ENCODE measurements around the gene CRMP1.

CRMP1 gene

GRCh38 chr4:5870701-5871100 lies 22.2 kb downstream of the CRMP1 start:
- Histone ChIP-seq H2AFZ (ENCODE audit: low read length) (no peak overlapping the region), H3K9me3 (ENCODE audit: insufficient read depth, low read depth, low read length) (no peaks in the 10 kb centered on the region), H3K79me2 (ENCODE audit: insufficient read depth, low read length) (no peaks in the 10 kb centered on the region), H3K4me3 (ENCODE audit: low read length, poor library complexity, severe bottlenecking) (no peak overlapping the region), H3K4me2 (ENCODE audit: low read depth, low read length, poor library complexity, severe bottlenecking) (no peak overlapping the region), H3K9ac (ENCODE audit: low read depth, low read length, poor library complexity, severe bottlenecking) (no peak overlapping the region), H3F3A (ENCODE audit: low read depth) (no peaks in the 10 kb centered on the region), H3K27me3 (ENCODE audit: insufficient read depth, low read length, poor library complexity, severe bottlenecking) (no peaks in the 10 kb centered on the region), H3K9me2 (replicated peaks; ENCODE audit: low read depth, low read length) (no peaks in the 10 kb centered on the region), H4K20me1 (ENCODE audit: insufficient read depth, low read length, poor library complexity, severe bottlenecking) (no peaks in the 10 kb centered on the region), H3K4me1 (ENCODE audit: insufficient read depth, low read length, poor library complexity, severe bottlenecking) (peaks cover 16% of the 10 kb centered on the region), H3K36me3 (ENCODE audit: insufficient read depth, low read length) (no peaks in the 10 kb centered on the region)
- no peak for TF ChIP-seq CTCF (conservative IDR thresholded peaks at IDR 0.05; ENCODE audit: low read length)
- no peak for TF ChIP-seq EZH2phosphoT487 (IDR thresholded peaks at IDR 0.05; ENCODE audit: borderline replicate concordance)

- H3K9me2 ChIP-seq (replicated peaks; ENCODE audit: low read depth, low read length), result no peaks in the 10 kb centered on the region
- H4K20me1 ChIP-seq (ENCODE audit: insufficient read depth, low read length, poor library complexity, severe bottlenecking), result no peaks in the 10 kb centered on the region
- no peak overlapping the region for H2AFZ ChIP-seq (ENCODE audit: low read length)
- H3K4me2 ChIP-seq (ENCODE audit: low read depth, low read length, poor library complexity, severe bottlenecking), result no peak overlapping the region
- H3K4me1 ChIP-seq (ENCODE audit: insufficient read depth, low read length, poor library complexity, severe bottlenecking), result peaks cover 23% of the 10 kb centered on the region
- H3K9ac ChIP-seq (ENCODE audit: low read depth, low read length, poor library complexity, severe bottlenecking), result no peak overlapping the region
- H3K9me3 ChIP-seq (ENCODE audit: insufficient read depth, low read depth, low read length), result no peaks in the 10 kb centered on the region
- no peak overlapping the region for H3K4me3 ChIP-seq (ENCODE audit: low read length, poor library complexity, severe bottlenecking)
- H3K36me3 ChIP-seq (ENCODE audit: insufficient read depth, low read length), result no peaks in the 10 kb centered on the region
- no peaks in the 10 kb centered on the region for H3K79me2 ChIP-seq (ENCODE audit: insufficient read depth, low read length)
- TF ChIP-seq EZH2phosphoT487 (IDR thresholded peaks at IDR 0.05; ENCODE audit: borderline replicate concordance) (no peak), CTCF (conservative IDR thresholded peaks at IDR 0.05; ENCODE audit: low read length) (no peak)
- no peaks in the 10 kb centered on the region for H3F3A ChIP-seq (ENCODE audit: low read depth)
- no peaks in the 10 kb centered on the region for H3K27me3 ChIP-seq (ENCODE audit: insufficient read depth, low read length, poor library complexity, severe bottlenecking)
Measured at GRCh38 chr4:5869966-5870619, 22.8 kb downstream of the CRMP1 start.

- Histone ChIP-seq H2AFZ (ENCODE audit: low read length) (0 out of 2 replicates have a peak overlapping the region, but pooled peaks have one; percentile 70), H3K9me3 (ENCODE audit: insufficient read depth, low read depth, low read length) (no peaks in the 10 kb centered on the region), H3K9ac (ENCODE audit: low read depth, low read length, poor library complexity, severe bottlenecking) (no peak overlapping the region), H3K4me1 (ENCODE audit: insufficient read depth, low read length, poor library complexity, severe bottlenecking) (peaks cover 41% of the 10 kb centered on the region), H3K4me3 (ENCODE audit: low read length, poor library complexity, severe bottlenecking) (no peak overlapping the region), H3K27me3 (ENCODE audit: insufficient read depth, low read length, poor library complexity, severe bottlenecking) (no peaks in the 10 kb centered on the region), H3K4me2 (ENCODE audit: low read depth, low read length, poor library complexity, severe bottlenecking) (peak overlapping the region; percentile 73), H3F3A (ENCODE audit: low read depth) (no peaks in the 10 kb centered on the region), H3K9me2 (replicated peaks; ENCODE audit: low read depth, low read length) (no peaks in the 10 kb centered on the region), H3K79me2 (ENCODE audit: insufficient read depth, low read length) (no peaks in the 10 kb centered on the region), H3K36me3 (ENCODE audit: insufficient read depth, low read length) (no peaks in the 10 kb centered on the region), H4K20me1 (ENCODE audit: insufficient read depth, low read length, poor library complexity, severe bottlenecking) (no peaks in the 10 kb centered on the region)
- no peak for TF ChIP-seq CTCF (conservative IDR thresholded peaks at IDR 0.05; ENCODE audit: low read length)
- no peak for TF ChIP-seq EZH2phosphoT487 (IDR thresholded peaks at IDR 0.05; ENCODE audit: borderline replicate concordance)
Measured at GRCh38 chr4:5867866-5868265, 25.0 kb downstream of the CRMP1 start.

Data from Loucy (cell line).